Superior temporal gyrus (tissue), 1 donor: ENCODE results near the gene TTC7B.

Experiments
- DNase-seq: peaks from one replicate; pipeline ENCODE4 v3.0.0-alpha.2; 2016; ENCODE audit errors: extremely low spot score

Gene TTC7B

GRCh38 chr14:90704738-90705392 is 111.4 kb downstream of the TTC7B start:
- no peak for DNase-seq

- DNase-seq = no peak
These were observed 112.1 kb downstream of the TTC7B start for GRCh38 chr14:90703841-90704737.

DNA sequence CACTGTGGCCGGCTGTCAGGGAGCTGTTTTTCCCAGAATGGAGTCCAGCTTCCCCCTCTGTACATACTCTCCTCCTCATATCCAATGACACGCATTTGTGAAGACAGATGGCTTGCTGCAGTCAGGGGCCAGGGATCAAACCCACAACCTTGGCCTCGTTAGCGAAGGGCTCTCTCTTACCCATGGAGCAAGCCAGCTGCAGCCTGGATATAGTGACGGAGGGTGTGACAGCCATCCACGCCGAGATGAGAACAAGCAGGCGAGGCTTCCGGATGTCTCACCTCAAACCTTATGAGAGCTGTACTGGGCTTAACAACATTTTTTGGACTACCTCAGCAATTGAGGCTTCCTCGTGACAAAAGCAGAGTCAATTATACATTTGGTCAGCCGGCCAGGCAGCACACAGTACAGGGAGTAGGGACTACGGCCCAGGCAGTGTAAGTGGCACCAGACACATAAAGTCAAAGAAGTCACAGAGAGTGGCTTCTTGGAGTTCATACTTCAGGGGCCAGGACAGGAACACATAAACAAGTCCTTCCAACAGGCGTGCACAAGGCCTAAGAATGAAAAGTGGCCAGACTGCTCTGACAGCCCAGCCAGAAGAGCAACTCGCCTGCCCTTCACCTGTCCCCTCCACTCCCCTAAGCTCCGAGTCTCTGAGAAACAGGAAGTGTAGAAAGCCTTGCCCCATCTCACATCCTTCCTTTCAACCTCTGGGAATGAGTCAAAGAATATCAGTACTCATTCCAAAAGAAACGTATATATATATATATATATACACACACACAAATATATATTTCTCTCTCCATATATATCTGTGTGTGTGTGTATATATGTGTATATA is 115.1 kb downstream of the TTC7B start:
- DNase-seq = no peak

- no peak for DNase-seq
These were observed 117.2 kb downstream of the TTC7B start for GRCh38 chr14:90699016-90699415.

- DNase-seq = peak; percentile 90
These were observed 117.8 kb downstream of the TTC7B start for GRCh38 chr14:90698379-90698869.

- peak; percentile 98 for DNase-seq
These were observed 118.5 kb downstream of the TTC7B start for GRCh38 chr14:90697577-90698206.

DNA sequence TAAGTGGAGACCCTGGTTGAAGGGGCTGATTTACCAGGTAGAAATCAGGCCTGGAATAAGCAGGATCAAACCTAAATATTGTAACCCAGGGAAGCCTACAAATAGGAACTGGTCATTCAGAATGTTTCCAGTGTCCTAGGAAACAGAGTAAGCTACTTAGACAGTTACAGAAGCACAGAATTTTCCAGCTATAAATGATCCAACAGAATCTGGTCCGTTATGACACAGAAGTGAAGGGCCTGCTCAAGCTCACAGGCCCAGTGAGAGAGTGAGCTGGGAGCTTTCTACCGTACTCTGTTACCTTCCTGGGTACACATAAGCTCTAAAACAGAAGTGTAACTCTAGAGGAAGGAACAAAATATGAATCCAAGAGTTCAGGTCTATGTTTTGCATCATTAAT is 119.1 kb downstream of the TTC7B start:
- DNase-seq = peak; percentile 78

- DNase-seq = no peak
These were observed 119.5 kb downstream of the TTC7B start for GRCh38 chr14:90696720-90697119.

- no peak for DNase-seq
These were observed 120.1 kb downstream of the TTC7B start for GRCh38 chr14:90695997-90696660.

- no peak for DNase-seq
These were observed 122.8 kb downstream of the TTC7B start for GRCh38 chr14:90693413-90693812.

GRCh38 chr14:90692826-90693225 is 123.4 kb downstream of the TTC7B start:
- DNase-seq = no peak

DNA sequence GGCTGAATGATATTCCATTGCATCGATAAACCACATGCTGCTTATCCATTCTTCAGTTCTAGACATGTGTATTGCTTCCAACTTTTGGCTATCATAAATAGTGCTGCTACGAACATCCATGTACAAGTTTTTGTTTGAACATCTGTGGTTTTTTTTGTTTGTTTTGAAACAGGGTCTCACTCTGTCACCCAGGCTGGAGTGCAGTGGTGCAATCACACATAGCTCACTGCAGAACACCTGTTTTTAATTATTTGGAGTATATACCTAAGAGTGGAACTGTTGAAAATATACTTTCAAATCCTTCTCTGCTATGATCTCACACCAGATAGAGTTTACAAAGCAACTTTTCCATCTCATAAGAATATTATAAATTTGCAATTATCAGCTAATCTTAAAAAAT is 124.2 kb downstream of the TTC7B start:
- no peak for DNase-seq

GRCh38 chr14:90691627-90692026 is 124.6 kb downstream of the TTC7B start:
- DNase-seq = no peak

DNA sequence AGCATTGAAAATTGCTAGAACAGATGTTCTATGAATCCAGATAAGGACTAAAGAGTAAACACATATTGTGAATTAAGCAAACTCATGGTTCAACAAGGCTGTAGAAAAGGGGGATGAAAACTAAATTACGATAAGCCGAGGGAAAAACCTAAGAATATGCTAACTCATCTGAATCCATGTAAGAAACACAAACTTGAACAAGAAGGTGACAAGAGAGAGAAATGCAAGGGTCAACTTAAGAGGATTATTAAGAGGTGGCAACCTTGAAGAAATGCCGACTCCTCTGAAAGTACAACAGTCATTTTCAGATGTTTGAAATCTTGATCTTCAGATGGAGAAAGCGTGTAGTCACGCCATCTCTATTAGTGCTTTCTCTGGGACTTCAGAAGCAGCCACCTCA is 128.6 kb downstream of the TTC7B start:
- no peak for DNase-seq

DNA sequence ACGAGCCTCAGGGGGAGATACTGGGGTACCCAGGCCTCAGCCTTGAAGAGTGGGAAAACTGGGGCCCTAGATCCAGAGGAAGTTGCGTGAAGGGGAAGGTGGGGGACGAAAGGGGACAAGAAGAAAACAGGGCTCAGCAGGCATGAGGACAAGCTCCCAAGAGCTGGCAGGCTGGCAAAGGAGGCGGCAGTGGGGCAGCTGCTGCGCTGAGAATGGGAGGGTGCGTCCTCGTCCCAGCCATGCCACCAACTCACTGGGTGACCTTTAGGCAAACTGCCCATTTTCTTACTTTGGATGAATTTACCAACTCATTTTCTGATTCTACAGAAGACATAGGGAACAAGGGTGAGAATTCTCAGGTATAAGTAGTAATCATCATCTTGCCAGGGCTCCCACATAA is 133.6 kb downstream of the TTC7B start:
- DNase-seq = no peak

GRCh38 chr14:90681929-90682328 is 134.3 kb downstream of the TTC7B start:
- DNase-seq = no peak

- no peak for DNase-seq
These were observed 137.3 kb downstream of the TTC7B start for GRCh38 chr14:90678846-90679362.

DNA sequence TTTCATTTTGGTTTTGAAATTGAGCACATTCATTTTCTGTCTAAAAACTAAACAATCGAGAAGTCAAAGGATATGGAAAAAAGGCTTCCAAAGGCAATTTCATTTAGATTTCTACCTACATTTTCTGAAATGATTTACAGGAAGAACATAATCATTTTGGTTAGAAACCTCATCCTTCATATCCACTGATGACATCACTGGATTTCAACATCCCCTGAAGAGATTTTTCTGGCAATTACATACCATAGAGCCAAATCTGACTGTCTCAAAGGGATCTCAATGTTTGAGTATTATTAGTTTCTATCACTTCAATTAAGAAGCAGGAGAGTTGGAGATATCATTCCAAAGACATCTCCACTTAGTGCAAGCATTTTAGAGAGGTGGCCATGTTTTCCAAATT is 137.8 kb downstream of the TTC7B start:
- no peak for DNase-seq

DNA sequence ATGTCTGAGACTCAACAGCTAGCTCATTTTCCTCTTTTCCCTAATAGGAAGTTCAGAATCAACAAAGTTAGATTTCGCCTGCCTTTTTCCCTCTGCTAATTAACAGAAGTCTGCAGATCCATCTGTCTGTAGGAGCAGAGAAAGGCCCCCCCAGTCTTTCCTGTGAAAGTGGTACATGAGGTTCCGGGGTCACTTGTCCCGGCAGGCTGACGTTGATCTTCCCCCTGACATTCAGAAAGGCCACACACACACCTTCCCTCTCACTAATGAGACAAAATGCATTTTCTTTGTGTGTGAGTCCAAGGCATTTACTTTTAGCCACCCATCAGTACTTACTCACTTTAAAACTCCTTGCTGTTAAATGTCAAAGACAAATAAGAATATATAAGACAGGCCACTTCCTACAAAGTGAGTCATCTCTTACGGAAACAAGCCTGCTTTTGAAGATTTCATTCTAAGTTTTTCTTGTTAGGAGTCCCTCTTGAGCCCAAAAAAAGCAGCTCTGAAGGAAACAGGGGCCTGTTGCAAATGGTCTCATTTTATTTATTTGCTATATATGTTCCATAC is 138.7 kb downstream of the TTC7B start:
- no peak for DNase-seq

GRCh38 chr14:90676912-90677311 is 139.3 kb downstream of the TTC7B start:
- DNase-seq = no peak
